Fibroblast of gingiva (primary cell): ENCODE results near the gene RNF150.
"Not testable (repeated sequence)": the region's sequence is repeated elsewhere in the genome, so short reads cannot be mapped to it uniquely, and the experiment has no call there.

Experiments
- DNase-seq: peaks from one replicate; pipeline ENCODE4 v3.0.0-alpha.2; 2011; ENCODE audit warnings: low read depth

Gene RNF150

DNA sequence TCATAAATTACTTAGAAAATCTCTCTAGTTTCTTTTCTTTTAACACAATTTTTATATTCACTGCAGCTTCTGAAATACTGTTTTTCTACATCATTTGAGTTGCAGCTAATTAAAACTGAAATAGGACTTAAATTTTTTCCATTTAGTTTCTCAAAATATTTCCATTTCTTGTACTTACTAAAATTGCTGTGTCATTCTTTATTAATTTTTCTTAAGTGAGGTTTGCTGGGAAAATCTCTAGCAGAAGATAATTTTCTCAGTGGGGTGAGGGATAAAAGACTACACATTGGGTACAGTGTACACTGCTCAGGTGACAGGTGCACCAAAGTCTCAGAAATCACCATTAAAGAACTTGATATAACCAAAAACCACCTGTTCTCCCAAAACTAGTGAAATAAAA lies 57.7 kb downstream of the RNF150 start:
- DNase-seq, result no peak

DNA sequence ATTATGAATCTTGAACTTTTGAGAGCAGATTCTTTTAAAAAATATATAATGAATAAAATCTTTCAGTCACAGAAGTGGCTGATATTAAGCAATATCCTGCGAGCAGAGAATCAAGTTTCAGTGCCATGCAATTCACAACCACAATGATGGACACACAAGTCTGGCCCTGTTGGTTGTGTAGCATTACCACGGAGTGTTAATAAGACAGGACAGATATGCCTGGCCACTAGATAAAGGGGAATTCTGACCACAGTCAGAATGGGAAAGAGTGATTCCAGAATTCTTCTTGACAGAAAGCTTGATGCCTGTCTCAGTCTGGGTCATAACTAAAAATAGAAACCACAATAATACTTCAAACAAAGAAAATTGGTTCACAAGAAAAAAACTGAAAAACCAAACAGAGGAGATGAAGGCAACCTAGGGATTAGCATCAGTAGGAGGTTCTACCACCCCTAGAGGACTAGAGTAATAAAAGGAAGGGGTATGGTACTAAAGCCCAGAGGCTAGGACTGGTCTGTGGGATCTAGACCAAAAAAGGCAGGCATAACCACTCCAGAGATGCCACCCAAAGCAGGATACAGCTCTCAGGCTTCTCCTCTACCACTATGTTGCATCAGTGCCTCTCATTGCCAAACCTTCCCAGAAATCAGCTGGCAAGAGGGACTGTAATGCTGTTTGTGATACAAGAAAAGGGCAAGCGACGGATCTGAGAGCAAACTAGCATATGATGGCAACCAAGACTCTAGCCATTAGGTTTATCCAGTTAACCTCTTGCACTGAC lies 59.0 kb downstream of the RNF150 start:
- peak; percentile 13 for DNase-seq

DNA sequence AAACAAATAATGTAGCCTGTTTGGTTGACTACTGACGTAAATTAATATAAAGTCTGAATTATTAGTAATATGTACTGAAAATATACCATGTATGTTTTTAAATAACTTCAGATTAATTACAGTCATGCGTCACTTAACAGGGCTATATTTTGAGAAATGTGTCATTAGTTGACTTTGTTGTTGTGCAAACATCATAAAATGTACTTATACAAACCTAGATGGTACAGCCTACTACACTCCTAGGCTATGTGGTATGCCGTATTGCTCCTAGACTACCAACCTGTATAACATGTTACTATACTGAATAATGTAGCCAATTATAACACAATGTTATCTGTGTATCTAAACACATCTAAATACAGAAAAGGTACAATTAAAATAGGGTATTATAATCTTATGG lies 66.6 kb downstream of the RNF150 start:
- no peak for DNase-seq

DNA sequence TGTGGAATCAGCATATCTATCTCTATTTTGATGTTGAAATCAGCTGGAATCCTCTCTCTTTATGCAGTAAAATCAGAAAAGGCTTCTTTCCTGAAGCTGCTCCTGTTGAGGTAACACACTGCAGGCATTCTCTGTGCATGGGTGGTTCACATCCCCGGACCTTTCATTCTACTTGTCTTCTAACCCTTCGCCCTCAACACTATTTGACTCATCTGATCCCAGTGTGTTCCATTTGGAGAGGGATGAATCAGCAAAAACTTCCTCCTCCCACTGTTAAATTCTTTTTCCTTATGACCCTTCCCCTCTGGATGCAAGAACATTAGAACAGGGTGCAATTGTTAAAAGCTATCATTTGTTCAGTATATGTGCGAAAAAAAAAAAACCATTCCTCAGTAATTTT lies 67.4 kb downstream of the RNF150 start:
- DNase-seq, result no peak

DNA sequence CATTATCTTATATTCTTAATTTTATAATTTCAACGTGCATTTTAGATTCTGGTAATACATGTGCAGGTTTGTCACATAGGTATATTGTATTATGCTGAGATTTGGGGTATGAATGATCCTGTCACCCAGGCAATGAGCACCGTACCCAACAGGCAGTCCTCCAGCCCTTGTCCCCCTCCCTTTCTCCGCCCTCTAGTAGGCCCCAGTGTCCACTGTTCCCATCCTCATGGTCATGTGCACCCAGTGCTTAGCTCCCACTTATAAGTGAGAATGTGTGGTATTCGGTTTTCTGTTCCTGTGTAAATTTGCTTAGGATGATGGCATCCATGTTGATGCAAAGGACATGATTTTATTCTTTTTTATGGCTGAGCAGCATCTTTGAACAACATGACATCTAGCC lies 70.6 kb downstream of the RNF150 start:
- DNase-seq, result no peak

DNA sequence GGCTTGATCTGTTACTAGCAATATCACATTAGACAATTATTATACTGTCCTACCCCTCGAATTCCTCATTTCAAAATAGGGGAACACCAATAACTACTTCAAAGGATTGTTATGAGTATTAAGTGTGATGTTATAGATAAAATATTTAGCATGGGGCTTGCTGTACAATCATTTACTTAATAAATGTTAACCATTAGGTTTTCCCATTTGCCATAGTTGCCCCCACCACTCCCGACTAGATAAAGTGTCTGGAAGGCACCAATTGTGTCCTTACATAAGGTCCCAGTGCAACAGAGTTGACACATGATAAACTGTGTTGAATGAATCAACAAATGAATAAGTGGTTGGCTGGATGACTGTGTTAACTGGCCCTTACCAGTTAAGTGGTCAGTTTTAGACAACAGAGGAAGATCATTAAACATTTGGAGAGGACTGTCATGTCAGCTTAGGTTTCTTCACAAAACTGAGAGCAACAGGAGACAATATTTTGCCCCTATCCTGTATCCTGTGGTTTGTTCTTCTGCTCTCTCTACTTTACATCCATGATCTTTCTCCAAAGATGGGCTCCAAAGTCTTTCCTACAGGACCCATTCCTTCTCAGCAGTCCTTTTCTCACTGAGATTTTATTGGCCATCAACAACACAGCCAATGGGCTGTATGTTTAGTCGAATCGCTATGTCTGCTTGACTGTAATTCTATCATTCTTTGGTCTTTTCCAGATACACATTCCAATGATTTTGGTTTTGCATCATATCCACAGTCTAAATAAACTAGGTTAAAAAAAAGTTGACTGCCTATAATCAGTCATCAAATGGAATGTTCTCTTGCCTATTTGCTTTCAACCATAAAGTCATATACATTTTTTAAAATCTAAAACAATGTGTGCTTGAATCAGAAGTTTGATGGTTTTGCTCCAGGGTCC lies 74.4 kb downstream of the RNF150 start:
- DNase-seq, result peak; percentile 84

DNA sequence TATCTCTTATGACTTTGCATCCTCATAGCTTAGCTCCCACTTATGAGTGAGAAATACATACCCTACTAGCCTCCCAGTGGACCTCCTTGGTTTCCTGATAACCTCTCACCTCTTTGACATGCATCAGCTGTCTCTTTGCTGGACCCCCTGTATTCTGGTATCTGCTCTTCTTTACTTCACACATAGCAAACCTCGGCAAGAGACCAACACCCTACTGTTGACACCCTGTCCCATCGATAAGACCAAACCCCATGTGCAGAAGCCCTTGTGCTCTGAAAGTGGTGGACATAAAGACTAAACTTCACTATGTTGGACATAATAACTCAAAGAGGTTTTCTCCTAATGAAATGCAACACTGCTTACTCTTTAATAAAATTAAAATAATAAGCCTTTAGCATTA lies 75.7 kb downstream of the RNF150 start:
- no peak for DNase-seq

DNA sequence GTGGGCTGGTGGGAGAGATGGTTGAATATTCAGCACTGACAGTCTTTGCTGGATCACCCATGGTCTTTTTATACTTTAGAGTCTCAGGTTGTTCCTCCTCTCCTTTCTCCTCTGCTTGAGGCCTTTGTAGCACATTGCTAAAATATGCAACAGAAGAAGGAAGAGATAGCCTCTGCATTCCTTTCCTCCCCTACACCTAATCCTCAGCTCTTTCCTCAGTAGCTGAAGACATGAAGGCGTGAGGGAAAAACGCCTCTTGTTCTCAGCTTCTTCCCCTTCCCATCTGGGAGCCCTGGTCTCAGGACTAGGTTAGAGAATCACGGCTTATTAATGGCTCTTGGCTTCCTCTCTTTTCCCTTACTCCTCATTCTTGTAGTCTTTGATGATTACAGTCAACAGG lies 76.8 kb downstream of the RNF150 start:
- no peak for DNase-seq

DNA sequence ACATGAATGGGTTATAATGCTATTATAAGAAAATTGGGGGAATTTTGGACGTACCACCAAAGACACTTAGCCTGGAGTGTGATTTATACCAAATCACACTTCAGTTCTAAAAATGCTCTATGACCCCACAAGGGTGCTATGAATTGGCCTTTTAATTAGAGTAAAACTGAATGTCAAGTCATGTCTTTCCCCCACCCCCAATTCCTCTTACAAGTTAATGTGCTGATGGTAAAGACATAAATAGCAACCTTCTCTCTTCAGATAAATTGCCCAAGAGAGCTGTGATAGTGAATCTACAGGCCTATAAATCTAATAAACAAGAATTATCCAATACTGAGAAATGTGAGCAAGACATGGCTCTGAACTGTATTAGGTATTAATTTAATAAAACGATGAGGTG lies 78.8 kb downstream of the RNF150 start:
- no peak for DNase-seq

DNA sequence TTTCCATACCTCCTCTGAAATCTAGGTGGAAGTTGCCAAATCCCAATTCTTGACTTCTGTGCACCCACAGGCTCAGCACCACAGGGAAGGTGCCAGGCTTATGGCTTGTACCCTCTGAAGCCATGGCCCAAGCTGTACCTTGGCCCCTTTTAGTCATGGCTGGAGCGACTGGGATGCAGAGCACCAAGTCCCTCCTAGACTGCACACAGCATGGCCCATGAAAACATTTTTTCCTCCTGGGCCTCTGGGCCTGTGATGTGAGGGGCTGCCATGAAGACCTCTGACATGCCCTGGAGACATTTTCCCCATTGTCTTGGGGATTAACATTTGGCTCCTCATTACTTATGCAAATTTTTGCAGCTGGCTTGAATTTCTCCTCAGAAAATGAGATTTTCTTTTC lies 82.3 kb downstream of the RNF150 start:
- not testable (repeated sequence) for DNase-seq

DNA sequence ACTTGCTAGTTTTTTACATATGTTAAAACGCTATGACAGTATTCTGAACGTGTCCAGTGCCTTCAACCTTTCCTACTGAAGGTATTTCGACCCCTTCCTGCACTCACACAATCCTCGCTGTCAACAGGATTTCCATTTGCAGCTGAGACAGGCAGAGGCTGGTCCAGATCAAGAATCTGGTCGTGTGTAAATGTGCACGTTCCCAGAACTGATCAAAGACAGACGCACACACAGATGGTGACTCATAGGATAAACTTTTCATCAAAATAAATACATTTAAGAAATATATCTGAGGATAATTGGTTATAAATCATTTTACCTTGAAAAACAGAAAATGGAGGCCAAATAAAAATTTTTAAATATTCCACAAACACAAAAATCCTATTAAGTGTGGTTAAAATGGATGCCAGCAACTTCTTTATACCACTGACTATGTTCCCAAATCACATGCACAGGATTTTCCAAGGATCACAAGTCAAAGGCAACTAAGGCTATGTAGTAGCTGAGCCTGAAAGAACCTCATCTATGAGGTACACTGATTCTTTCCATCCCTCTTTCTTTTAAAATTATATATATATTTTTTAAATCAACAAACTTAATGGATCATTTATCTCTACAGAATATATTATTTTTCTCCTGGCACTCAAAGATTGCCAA lies 85.9 kb downstream of the RNF150 start:
- peak; percentile 64 for DNase-seq

DNA sequence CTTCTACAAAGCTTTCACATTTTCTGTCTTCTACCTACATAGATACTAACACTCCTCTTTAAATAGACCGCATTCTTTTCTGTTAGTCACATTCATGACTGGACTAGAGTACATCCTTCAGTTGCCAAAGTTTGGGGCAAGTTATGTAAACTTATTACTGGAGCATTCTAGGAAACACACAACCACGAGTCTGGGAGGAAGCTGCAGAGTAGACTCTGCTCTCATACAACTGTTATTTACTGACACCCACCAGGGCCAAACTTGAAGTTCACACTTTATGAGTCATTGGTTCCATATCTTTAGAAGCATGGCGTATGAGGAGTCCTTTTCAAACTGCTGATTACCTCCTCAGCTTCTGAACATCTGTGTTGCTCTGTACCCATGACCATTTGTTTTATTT lies 87.0 kb downstream of the RNF150 start:
- DNase-seq, result peak; percentile 87

DNA sequence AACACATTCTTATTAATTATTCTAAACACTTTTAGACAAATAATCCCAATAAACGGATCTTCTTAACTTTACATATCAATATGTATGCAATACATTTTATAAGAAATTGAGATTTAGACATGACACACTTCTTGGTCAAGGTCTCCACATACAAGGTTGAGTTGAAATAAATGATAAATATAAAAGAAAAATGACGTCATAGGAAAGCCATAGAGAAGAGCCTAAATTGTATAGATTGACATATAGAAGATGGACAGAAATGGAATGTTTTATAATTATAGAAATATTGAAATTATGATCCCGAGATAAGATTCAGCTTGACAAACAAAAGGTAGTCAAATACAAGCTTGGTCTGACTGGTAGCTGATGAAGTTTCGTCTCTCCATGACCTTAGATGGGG lies 87.4 kb downstream of the RNF150 start:
- DNase-seq, result no peak

DNA sequence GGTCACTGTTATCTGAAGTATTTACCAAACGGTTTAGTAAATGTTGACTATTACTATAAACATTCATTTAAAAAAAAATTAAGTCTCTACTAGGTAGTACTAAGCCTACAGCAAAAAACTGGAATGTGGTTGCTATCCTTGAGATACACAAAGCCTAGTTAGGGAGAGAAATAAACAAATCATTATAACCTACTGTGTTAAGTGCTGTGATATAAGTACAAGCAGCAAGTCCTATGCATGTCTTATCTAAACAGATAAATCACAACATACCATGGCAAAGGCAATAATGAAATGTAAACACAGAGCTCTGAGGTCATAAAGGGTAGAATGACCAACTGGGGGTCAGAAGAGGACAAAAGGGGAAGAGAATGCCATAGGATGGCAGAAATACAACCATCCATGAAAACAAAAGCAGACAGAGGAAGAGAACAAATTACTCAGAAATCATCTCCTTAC lies 92.2 kb downstream of the RNF150 start:
- DNase-seq, result no peak

DNA sequence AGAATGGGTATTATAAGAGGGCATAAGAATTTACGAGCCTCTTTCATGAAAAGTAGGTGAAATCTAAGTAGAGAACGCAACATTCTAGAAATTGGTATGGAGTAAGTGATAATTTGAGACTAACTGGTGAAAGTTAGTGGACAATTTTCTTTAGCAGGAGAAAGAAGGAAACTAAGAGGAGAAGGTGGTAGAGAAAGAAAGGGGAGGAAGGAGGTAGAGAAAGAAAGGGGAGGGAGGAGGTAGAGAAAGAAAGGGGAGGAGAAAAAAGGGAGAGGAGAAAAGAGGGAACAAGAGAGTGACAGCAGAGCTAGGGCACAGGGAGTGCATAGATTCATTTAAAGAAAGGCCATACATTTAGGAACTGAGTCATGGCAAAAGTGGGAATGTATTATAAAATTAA lies 94.1 kb downstream of the RNF150 start:
- no peak for DNase-seq

DNA sequence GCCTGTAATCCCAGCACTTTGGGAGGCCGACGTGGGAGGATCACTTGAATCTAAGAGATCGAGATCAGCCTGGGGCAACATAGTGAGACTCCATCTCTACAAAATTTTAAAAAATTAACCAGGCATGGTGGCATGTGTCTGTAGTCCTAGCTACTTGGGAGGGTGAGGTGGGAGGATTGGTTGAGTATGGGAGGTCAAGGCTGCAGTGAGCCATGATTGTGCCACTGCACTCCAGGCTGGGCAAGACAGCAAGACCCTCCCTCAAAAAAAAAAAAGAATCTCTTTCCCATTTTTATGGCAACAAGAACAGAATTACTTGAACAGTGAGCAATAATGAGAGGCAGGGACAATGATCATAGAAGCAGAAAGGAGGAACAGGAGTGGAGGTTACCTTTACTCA lies 94.8 kb downstream of the RNF150 start:
- DNase-seq, result no peak

DNA sequence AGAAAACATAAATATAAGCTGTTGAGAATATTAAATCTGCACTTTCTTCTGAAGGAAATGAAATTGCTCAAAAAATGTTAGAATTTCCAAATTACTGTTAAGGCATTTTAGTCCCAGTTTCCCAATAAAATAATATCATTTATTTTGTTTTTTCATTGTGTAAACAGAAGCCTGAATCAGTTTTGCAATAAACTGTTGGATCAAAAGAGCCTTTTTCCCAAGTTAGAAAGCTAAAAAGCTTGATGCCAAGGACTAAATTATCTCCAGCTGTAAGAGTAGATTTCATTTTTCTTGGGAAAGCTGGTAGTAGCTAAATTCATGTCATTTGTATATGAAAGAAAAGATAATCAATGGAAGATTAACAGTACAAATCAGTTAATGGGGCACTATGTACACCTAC lies 95.8 kb downstream of the RNF150 start:
- peak; percentile 81 for DNase-seq

DNA sequence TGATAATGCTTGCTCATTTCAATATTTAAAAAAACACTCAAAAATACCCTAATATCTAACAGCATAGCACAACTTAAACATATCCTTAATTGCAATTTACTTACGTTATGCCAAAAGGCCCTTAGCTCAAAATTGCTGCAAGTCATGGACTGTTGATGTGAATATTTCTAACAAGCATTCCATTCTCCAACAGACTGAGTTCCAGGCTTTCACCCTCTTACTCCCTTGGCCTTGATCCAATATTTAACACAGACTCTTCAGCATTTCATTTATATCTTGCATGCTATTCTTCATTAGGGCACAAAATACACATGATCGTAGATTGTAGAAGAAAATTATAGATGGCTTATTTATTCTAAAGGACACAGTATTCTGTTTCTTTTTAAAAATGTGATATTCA lies 96.5 kb downstream of the RNF150 start:
- DNase-seq, result peak; percentile 18

DNA sequence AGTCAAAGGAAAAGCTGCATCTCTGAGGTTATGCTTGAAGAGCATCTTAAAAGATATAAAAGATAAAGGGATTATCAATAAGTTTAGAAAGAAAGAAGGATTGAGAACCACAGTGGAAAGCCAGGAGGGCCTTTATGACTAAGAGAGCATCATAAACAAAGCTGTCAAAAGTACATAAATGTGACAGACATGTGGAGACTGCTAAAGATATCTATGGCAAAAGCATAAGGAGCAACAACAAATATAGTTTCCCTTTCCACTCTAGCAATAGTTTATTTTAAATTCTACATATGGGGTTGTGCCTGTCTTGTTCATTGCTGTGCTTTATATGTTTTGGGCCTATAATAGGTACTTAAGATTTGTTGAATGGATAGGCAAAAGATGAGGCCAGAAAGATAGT lies 97.3 kb downstream of the RNF150 start:
- no peak for DNase-seq

DNA sequence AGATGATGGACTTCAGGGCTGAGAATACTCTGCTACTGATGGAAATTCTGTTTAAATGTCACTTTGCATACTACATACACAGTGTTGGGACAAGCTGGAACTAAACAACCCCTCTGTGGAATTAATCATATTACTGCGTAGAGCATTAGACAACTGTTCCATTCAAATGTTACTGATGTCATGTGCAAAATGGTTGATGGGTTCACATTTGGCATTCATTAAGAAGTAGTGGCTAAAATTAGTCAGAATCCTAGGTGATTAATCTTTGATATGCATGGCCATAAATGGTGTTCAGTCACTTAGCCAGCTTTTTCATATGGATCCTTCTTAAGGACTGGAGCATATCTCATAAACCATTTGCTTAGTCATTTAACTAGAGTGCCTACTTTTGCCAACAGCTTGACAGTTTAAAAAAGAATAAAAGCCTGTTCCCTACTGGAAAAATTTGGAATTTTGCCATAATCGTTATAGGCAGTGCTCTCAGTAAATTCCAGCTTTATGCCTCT lies 105.2 kb downstream of the RNF150 start:
- DNase-seq, result peak; percentile 33

DNA sequence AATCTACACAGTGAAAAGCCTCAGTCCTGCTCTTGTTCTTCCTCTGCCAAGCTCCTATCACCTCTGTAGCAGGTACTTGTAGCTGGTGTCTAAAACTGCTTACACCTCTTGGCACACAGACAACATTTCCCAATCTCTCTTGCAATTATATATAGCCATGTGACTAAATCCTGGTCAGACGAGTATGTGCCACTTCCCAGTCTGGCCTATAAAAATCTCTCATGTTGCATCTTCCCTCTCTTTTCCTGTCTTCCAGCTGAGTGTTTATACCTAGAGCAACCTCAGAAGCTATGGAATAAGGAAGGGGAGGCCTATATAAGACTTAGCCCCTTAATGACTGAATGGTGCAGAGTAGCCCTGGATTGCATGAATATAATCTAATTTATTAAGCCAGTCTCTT lies 105.8 kb downstream of the RNF150 start:
- peak; percentile 26 for DNase-seq

DNA sequence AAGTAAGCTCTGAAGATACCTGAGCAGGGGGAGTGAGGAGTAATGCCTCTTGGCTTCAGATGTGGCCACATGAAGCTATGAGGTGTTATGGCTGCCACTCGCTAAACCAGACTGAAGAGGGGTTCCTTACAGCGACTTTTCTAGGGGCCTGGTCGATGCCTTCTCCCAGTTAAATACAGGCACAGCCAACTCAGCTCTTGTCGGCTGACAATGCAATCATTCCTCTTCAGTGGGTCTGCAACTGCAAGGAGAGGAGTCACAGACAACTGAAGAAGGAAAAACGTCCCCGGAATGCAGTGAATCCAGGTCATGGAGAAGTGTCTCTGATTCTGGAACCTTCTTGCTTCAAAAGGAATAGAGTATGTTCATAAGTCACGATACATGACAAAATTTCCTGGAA lies 106.4 kb downstream of the RNF150 start:
- no peak for DNase-seq

DNA sequence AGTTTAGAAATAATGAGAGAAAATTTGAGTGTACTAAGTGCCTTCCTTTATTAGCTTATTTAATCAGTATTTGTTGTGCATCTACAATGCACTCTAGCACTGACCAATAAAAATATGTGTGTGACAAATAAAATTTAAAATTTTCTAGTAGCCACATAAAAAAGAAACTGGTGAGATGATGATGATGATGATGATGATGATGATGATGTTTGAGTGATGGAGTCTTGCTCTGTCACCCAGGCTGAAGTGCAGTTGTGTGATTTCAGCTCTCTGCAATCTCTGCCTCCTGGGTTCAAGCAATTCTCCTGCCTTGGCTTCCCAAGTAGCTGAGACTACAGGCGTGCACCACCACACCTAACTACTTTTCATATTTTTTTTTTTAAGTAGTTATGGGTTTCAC lies 110.2 kb downstream of the RNF150 start:
- DNase-seq, result no peak
